Measurements from ENCODE around the gene RNU6-9.

Gene RNU6-9

GRCh38 chr19:917323-918151 lies 24.3 kb downstream of the RNU6-9 start, which contains the start of gene KISS1R (continued):
- TF ChIP-seq, protein P1, sequence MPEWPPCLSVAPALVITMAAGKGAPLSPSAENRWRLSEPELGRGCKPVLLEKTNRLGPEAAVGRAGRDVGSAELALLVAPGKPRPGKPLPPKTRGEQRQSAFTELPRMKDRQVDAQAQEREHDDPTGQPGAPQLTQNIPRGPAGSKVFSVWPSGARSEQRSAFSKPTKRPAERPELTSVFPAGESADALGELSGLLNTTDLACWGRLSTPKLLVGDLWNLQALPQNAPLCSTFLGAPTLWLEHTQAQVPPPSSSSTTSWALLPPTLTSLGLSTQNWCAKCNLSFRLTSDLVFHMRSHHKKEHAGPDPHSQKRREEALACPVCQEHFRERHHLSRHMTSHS (tag by site-specific recombination; IDR thresholded peaks at IDR 0.05): no peak

- ChIA-PET CTCF (interaction anchor here (0.8 to 1.6 kb wide), 2 partner anchors 145 to 147 kb away, joined by 3 to 5 read pairs; no protein-coding TSS in a partner anchor), POLR2A (no interaction called here)
- Histone ChIP-seq H3K27ac (ENCODE audit: extremely low read depth, low read depth, low read length) (no peak overlapping the region), H3K4me3 (ENCODE audit: low read depth, low read length) (no peak overlapping the region), H3K4me1 (ENCODE audit: control insufficient read depth, insufficient read depth, low read length) (peaks cover 2% of the 10 kb centered on the region; the same call in 1 of the 2 replicates), H3K36me3 (ENCODE audit: control insufficient read depth in 2 of 2, insufficient read depth in 1 of 2, low read length in 2 of 2) (no peaks in the 10 kb centered on the region), H3K9me3 (ENCODE audit: control insufficient read depth, insufficient read depth, low read depth, low read length) (no peaks in the 10 kb centered on the region)
- TF ChIP-seq ZBTB7A (tag by site-specific recombination; IDR thresholded peaks at IDR 0.05; ENCODE audit: low read depth): no peak
- TF ChIP-seq HOXD13 (CRISPR knock-in tag; IDR thresholded peaks at IDR 0.05; ENCODE audit: borderline replicate concordance): no peak
- no peak for TF ChIP-seq GLIS1 (tag by site-specific recombination; IDR thresholded peaks at IDR 0.05)
- no peak for TF ChIP-seq ZFP37 (tag by site-specific recombination; IDR thresholded peaks at IDR 0.05)
- no peak for TF ChIP-seq ZNF341 (tag by site-specific recombination; IDR thresholded peaks at IDR 0.05; ENCODE audit: low read depth)
- no peak for TF ChIP-seq ZNF623 (tag by site-specific recombination; IDR thresholded peaks at IDR 0.05)
- no peak for TF ChIP-seq ZNF48 (tag by site-specific recombination; IDR thresholded peaks at IDR 0.05)
These were observed 24.8 kb downstream of the RNU6-9 start for GRCh38 chr19:918152-918437.

- no peak overlapping the region for H3K27ac ChIP-seq (ENCODE audit: extremely low read depth, low read depth, low read length)
- H3K9me3 ChIP-seq (ENCODE audit: control insufficient read depth, insufficient read depth, low read depth, low read length): no peaks in the 10 kb centered on the region
- peaks cover 2% of the 10 kb centered on the region; the same call in 1 of the 2 replicates for H3K4me1 ChIP-seq (ENCODE audit: control insufficient read depth, insufficient read depth, low read length)
- no peak overlapping the region for H3K4me3 ChIP-seq (ENCODE audit: low read depth, low read length)
- POLR2A ChIA-PET: interaction anchor here (0.6 to 0.7 kb wide), 4 partner anchors 51 to 346 kb away, joined by 3 to 5 read pairs (median 4); partner anchors contain the start of gene BSG
- CTCF ChIA-PET: interaction anchor here (0.8 to 1.6 kb wide), 2 partner anchors 145 to 148 kb away, joined by 3 to 5 read pairs; no protein-coding TSS in a partner anchor
- H3K36me3 ChIP-seq (ENCODE audit: control insufficient read depth in 2 of 2, insufficient read depth in 1 of 2, low read length in 2 of 2): no peaks in the 10 kb centered on the region
- TF ChIP-seq ZNF670 (tag by site-specific recombination; IDR thresholded peaks at IDR 0.05; ENCODE audit: low read depth) (no peak), ZNF561 (tag by site-specific recombination; IDR thresholded peaks at IDR 0.05; ENCODE audit: borderline replicate concordance) (no peak), SP2 (tag by site-specific recombination; IDR thresholded peaks at IDR 0.05) (peak; percentile 39), INSM2 (tag by site-specific recombination; IDR thresholded peaks at IDR 0.05) (no peak), ZNF518A (tag by site-specific recombination; conservative IDR thresholded peaks at IDR 0.05; ENCODE audit: low read depth) (no peak), ZNF792 (tag by site-specific recombination; IDR thresholded peaks at IDR 0.05) (no peak), ZNF398 (tag by site-specific recombination; IDR thresholded peaks at IDR 0.05) (peak; percentile 24; the same call in 1 of the 2 replicates), ZNF280C (tag by site-specific recombination; IDR thresholded peaks at IDR 0.05) (no peak), SP3 (tag by site-specific recombination; IDR thresholded peaks at IDR 0.05) (peak; percentile 62), ZNF785 (tag by site-specific recombination; IDR thresholded peaks at IDR 0.05) (no peak)
These were observed 25.4 kb downstream of the RNU6-9 start for GRCh38 chr19:918481-919198.
